ENCODE measurements around the gene CREB5.

- TF ChIP-seq CTCF (IDR thresholded peaks at IDR 0.05) (no peak), POLR2AphosphoS5 (IDR thresholded peaks at IDR 0.05) (no peak), EP300 (IDR thresholded peaks at IDR 0.05) (no peak), POLR2A (IDR thresholded peaks at IDR 0.05; ENCODE audit: low read depth) (no peak)
Measured at GRCh38 chr7:28570970-28571288, 158.6 kb downstream of the CREB5 start.

Measured in esophagus muscularis mucosa (tissue), 4 donors.